Cardiac fibroblast (primary cell): ENCODE data around the gene SDHA.
A peak's percentile ranks its signal among the peaks of the same experiment; 100 is the strongest.
"Not testable (repeated sequence)": the region's sequence is repeated elsewhere in the genome, so short reads cannot be mapped to it uniquely, and the experiment has no call there.

Experiments used
- DNase-seq, 2 donors: peaks; one replicate each; pipeline versions ENCODE4 v3.0.0 to v3.0.0-alpha.2; 2010; ENCODE audit warnings: low read depth in 2 of 2
- H3K4me3 ChIP-seq, 2 donors: replicated peaks in 1 of 2; 1 replicate in 1 of 2; 2 replicates in 1 of 2; pipeline ENCODE4 v1.5.1; 2011; ENCODE audit warnings: low read depth in 2 of 2, low read length in 2 of 2, mild to moderate bottlenecking in 2 of 2, moderate library complexity in 1 of 2
- TF ChIP-seq, protein P1 (sequence below): IDR thresholded peaks from one replicate; pipeline ENCODE4 v1.5.1; 2011; ENCODE audit warnings: low read depth, mild to moderate bottlenecking, low read length, inconsistent platforms

The SDHA gene

DNA sequence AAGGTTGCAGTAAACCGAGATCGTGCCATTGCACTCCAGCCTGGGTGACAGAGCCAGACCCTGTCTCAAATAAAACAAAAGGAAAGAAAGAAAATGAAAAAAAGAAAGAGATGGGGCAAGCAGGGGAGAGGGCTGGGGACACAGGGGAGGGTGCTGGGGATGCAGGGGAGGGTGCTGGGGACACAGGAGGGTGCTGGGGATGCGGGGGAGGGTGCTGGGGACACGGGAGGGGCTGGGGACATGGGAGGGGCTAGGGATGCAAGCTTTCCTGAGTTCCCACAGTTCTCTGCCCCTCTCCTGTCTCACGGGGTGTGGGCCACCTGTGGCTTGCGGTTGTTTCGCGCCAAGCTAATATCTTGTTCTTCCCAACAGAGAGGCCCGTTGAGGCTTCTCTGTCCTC, 60.5 kb downstream of the SDHA start:
- H3K4me3 ChIP-seq = no peak overlapping the region
- no peak for DNase-seq
- TF ChIP-seq, protein P1, sequence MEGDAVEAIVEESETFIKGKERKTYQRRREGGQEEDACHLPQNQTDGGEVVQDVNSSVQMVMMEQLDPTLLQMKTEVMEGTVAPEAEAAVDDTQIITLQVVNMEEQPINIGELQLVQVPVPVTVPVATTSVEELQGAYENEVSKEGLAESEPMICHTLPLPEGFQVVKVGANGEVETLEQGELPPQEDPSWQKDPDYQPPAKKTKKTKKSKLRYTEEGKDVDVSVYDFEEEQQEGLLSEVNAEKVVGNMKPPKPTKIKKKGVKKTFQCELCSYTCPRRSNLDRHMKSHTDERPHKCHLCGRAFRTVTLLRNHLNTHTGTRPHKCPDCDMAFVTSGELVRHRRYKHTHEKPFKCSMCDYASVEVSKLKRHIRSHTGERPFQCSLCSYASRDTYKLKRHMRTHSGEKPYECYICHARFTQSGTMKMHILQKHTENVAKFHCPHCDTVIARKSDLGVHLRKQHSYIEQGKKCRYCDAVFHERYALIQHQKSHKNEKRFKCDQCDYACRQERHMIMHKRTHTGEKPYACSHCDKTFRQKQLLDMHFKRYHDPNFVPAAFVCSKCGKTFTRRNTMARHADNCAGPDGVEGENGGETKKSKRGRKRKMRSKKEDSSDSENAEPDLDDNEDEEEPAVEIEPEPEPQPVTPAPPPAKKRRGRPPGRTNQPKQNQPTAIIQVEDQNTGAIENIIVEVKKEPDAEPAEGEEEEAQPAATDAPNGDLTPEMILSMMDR = no peak

DNA sequence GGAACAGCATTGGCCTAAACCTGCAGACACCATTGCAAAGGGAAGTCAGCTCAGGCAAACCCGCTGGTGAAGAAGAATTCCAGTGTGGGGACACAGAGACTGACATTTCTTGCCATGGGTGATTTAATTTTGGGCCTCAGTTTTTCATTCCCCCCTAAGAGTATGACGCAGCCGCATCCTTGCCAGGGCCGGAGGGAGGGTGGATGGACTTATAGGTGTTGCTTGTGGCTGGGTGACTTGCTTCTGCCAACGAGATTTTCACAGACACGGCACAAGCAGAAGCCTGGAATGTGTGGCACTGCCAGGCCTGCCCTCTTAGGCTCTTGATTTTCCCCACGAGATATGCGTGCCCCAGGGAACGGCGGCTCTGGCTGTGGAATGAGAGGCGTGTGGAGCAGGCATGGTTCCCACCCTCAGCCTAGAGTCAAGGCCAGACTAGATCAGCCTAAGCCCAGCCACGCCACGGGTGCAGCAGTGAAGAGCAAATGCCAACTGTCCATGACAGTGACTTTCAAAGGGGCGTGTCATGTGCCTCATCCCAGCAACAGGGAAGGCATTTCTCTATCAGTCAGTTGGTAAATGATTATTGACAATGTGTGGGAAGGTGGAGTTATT, 61.0 kb downstream of the SDHA start:
- not testable (repeated sequence) for H3K4me3 ChIP-seq, DNase-seq

DNA sequence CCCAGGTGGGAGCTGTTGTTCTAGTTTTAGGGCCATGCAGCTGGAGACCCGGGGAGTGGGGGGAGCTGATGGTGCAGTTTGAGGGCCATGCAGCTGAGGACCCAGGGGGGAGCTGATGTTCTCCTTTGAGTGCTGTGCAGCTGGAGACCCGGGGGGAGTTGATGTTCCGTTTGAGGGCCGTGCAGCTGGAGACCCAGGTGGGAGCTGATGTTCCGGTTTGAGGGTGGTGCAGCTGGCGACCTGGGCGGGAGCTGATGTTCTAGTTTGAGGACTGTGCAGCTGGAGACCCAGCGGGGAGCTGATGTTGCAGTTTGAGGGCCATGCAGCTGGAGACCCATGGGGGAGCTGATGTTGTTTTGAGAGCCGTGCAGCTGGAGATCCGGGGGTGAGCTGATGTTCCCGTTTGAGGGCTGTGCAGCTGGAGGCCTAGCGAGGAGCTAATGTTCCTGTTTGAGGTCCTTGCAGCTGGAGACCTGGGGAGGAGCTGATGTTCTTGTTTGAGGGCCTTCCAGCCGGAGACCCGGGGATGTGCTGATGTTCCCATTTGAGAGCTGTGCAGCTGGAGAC, 68.0 kb downstream of the SDHA start:
- H3K4me3 ChIP-seq = no peak overlapping the region
- no peak for DNase-seq
- TF ChIP-seq, protein P1 = no peak

DNA sequence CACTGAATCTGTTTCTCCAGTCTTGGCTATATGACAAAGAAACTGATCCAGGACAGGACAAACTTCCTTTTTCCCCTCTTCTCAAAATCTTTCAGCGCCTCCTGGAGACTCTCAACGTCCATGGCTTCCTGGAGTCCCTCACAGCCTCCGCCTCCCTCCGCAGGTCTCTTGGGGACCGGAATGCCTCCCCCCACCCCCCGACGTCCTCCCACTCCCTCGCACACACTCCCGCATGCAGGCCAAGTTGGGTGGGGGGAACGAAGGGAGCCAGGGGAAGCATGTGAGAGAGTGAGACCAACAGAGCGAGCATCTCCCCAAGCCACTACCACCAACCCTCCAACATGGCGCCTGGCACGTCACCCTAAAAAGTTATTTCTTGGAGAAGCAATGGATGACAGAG, 72.1 kb downstream of the SDHA start:
- not testable (repeated sequence) for DNase-seq, H3K4me3 ChIP-seq

DNA sequence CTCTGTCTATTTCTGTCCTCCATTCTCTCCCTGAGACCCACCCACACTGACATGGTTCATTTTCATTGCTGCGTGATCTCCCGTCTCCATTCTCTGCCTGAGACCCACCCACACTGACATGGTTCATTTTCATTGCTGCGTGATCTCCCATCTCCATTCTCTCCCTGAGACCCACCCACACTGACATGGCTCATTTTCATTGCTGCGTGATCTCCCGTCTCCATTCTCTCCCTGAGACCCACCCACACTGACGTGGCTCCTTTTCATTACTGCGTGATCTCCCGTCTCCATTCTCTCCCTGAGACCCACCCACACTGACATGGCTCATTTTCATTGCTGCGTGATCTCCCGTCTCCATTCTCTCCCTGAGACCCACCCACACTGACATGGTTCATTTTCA, 73.2 kb downstream of the SDHA start:
- not testable (repeated sequence) for H3K4me3 ChIP-seq, DNase-seq

DNA sequence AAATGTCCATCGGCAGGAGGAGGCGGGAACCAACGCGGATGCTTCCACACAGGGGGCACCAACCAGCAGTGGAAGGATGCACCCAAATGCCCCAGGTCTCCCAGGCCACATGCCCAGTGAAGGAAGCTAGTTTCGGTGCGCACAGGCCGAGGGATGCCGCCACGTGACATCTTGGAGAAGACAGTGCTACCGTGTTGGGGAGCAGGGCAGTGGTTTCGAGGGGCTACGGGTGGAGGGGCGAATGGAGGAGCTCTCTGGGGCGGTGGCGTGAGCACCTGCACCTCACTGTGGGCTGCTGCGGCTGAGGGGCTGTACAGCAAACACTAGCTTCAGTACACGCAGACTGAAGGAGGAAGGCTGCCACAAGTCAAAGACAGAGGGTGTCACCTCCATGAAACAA, 76.7 kb downstream of the SDHA start:
- H3K4me3 ChIP-seq, DNase-seq: not testable (repeated sequence)

DNA sequence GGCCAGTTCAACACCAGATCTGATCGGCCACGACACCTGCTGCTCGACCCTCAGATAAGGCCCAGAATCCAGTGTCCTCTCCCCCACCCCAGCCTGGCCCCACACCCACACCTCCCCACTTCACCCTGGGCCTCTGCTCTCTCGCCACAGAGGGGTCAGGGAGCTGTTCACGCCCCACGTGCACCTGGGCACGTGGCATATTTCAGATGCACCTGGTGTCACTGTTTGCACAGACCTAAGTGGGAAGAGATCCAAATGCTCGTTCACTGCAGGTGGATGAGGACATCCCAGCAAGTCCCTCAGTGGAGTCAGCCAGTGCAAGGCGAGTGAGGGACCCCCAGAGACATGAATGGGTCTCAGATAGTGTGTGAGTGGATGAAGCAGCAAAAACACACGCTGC, 78.1 kb downstream of the SDHA start:
- DNase-seq, H3K4me3 ChIP-seq: not testable (repeated sequence)

DNA sequence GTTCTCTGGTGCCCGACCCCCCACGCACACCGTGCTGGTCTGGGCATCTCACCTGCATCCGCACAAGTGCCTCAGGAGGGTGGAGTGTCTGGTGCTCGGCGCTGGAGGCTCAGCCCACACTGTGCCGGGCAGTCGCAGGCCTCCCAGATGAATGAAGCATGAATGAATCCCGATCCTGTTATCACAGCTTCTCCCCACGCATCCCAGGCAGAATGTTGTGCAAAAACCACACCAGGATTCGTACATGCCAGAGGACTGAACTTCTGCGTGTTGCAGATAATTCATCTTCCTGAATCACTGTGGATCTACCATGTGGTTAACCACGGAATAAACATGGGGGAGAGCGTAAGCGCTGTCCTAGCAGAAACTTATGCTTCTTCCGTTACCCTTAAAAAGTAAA, 78.8 kb downstream of the SDHA start:
- not testable (repeated sequence) for H3K4me3 ChIP-seq
- DNase-seq = peak; percentile 39 to 58

DNA sequence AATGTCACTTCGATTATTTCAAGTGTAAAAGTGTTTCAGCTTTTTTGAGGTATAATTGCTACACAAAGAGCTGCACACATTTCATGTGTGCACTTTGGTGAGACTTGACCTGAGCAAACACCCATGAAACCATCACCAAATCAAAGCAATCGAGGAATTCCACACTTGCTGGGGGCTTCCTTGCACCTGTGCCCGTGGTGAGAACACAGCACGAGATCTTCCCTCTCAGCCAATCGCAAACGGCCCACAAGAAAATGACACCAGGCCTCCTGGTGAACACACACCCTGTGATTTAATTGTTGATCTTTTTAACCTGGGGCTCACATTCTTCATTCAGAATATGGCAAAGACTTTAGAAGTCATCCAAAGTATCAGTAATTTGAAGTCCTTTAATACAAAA, 79.3 kb downstream of the SDHA start:
- DNase-seq, H3K4me3 ChIP-seq: not testable (repeated sequence)

DNA sequence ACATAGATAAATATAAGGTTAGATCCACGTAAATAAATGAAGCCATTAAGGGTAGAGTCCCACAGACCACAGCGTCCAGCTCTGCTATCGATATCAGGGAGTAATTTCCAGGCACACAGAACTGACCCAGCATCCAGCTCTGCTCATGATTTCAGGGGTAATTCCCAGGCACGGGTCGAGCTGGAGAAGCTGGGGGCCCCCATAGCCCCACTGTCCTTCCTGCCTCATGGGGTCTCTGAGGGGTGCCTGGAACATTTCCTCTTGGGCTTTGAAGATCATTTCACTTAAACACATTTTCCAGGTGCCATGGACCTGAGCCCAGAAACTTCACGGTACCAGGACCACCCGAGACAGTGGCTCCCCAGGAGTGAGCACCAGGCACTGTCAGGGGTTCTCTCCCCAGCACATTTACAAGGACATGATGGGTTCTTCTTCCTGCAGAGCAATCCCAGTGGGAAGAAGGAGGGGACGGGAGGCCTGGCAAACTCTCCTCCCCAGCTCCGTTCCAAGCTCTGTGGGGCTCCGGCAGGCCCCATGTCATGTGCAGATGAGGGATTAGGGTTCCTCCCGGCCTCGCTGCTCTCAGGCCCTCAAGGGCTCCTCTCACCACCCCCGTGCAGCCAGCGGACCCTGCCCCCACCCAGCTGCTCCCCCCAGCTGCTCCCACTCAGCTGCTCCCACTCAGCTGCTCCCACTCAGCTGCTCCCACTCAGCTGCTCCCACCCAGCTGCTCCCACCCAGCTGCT, 80.0 kb downstream of the SDHA start:
- DNase-seq, H3K4me3 ChIP-seq: not testable (repeated sequence)

DNA sequence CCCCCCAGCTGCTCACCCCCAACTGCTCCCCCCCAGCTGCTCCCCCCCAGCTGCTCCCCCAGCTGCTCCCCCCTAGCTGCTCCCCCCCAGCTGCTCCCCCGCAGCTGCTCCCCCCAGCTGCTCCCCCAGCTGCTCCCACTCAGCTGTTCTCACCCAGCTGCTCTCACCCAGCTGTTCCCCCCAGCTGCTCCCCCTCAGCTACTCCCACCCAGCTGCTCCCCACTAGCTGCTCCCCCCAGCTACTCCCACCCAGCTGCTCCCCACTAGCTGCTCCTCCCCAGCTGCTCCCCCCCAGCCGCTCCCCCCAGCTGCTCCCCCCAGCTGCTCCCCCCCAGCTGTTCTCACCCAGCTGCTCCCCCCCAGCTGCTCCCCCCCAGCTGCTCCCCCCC, 80.6 kb downstream of the SDHA start:
- no peak overlapping the region for H3K4me3 ChIP-seq
- no peak for DNase-seq
- TF ChIP-seq, protein P1 = no peak

DNA sequence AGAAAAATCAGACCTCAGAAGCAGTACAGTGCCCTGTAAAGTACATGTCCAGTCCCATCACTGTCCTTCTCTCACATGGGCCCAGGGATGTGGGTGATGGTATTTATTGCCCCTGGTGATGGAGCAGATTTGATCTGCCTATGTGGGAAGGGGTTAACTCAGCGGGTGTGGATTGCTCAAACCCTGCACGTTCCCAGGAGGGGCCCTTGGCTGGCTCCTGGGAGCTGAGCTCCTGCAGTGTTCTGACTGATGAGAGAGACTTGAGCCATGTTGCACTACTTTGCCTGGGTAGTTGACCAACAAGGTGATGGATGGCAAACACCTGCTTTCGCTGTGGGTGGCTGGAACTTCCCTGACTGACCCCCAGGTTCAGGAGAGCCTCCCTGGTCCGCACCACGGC, 81.8 kb downstream of the SDHA start:
- not testable (repeated sequence) for DNase-seq, H3K4me3 ChIP-seq

DNA sequence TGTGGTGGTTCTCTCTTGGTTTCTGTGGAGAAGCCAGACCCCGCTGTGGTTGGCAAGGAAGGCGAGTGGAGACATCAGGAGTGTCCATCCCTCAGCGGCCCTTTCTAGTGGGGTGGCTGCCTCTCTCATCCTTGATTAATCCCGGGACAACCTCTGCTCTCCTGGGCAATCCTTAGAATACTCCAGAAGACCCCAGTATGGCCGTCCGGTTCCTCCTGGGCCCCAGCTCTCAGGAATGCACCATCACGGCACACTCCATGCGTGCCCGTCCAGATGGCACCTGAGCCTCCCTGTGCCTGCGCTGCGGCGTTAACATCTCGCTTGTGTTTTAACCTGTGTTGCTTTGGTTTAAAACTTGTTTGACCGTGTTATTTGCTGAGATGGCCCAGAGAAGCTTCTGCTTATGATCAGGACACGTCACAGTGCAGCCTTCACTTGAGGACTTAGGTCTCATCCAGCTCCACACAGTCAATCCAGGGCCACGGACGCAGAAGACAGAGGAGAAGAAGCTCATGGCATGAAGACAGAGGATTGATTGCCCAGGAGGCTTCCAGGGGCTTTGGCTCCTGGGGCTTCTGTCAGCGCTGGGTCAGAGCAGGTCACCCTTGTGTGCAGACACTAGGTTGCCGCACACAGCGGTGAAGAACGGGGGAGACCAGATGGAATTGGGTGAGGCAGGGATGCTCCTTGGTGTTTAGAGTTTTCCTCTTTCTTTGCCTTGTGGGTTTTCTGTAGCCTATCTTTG, 82.7 kb downstream of the SDHA start:
- not testable (repeated sequence) for DNase-seq

DNA sequence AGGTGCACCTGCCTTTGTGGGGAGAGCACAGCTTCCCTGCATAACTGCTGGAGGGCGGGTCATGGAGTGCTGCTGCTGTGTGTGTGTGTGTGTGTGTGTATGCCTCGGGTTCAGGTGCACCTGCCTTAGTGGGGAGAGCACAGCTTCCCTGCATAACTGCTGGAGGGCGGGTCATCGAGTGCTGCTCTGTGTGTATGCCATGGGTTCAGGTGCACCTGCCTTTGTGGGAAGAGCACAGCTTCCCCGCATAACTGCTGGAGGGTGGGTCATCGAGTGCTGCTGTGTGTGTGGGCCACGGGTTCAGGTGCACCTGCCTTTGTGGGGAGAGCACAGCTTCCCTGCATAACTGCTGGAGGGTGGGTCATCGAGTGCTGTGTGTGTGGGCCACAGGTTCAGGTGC, 84.3 kb downstream of the SDHA start:
- not testable (repeated sequence) for DNase-seq, H3K4me3 ChIP-seq

More for the DNA sequence above, 82.7 kb downstream of the SDHA start:
- H3K4me3 ChIP-seq = not testable (repeated sequence)
